K562 (cell line): ENCODE measurements around the gene IL1F10. TPM values are rescaled to one million over a fixed set of nuclear protein-coding genes. Genes with fewer than 3 reads are reported as not detected.

Experiments
- ARID3A ChIP-seq: IDR thresholded peaks from 2 replicates; pipeline ENCODE4 v1.6.1; 2012; ENCODE audit warnings: low read depth, low read length, improper control_type of control experiment, borderline replicate concordance
- ATF2 ChIP-seq: sonication (generic); formaldehyde crosslinking; IDR thresholded peaks from 2 replicates; pipeline ENCODE4 v1.8.1; 2022; ENCODE audit warnings: missing genetic modification reagents
- FOXJ2 ChIP-seq: fragments of 200-800 bp; sonication (Bioruptor generic); IDR thresholded peaks from 2 replicates; pipeline ENCODE4 v1.6.1; 2016; ENCODE audit warnings: missing genetic modification characterization, missing compliant biosample characterization
- HINFP ChIP-seq: fragments of 450-650 bp; conservative IDR thresholded peaks from 2 replicates; pipeline ENCODE4 v1.6.1; 2016; ENCODE audit warnings: missing genetic modification characterization, low read depth, mild to moderate bottlenecking, control low read depth, missing compliant biosample characterization
- KLF13 ChIP-seq: fragments of 450-650 bp; IDR thresholded peaks from 2 replicates; pipeline ENCODE4 v1.6.1; 2016; ENCODE audit warnings: missing genetic modification characterization, low read depth, mild to moderate bottlenecking, missing compliant biosample characterization, moderate library complexity, borderline replicate concordance
- MAZ ChIP-seq, 2 experiments: fragments of 450-650 bp in 1 of 2; sonication (generic) in 1 of 2; formaldehyde crosslinking; IDR thresholded peaks in 1 of 2; conservative IDR thresholded peaks in 1 of 2; 2 replicates each; pipeline versions ENCODE4 v1.4.0 to v1.5.0; 2020; ENCODE audit warnings: mild to moderate bottlenecking in 1 of 2, missing genetic modification reagents in 1 of 2
- MXD1 ChIP-seq: fragments of 250-450 bp; sonication (Bioruptor Pico); IDR thresholded peaks from 2 replicates; pipeline ENCODE4 v1.8.0; 2021; ENCODE audit warnings: borderline replicate concordance, mild to moderate bottlenecking, moderate library complexity; ENCODE audit not compliant: poor library complexity, severe bottlenecking
- NFATC3 ChIP-seq: fragments of 450-650 bp; IDR thresholded peaks from 2 replicates; pipeline ENCODE4 v1.6.1; 2017; ENCODE audit warnings: mild to moderate bottlenecking
- PHB2 ChIP-seq: fragments of 450-650 bp; IDR thresholded peaks from 2 replicates; pipeline ENCODE4 v1.6.1; 2017; ENCODE audit warnings: low read depth
- RBM22 ChIP-seq: fragments of 200-400 bp; formaldehyde crosslinking; IDR thresholded peaks from 2 replicates; pipeline ENCODE4 v1.6.1; 2018; ENCODE audit warnings: low read length, low read depth; ENCODE audit not compliant: poor library complexity, severe bottlenecking
- RBM34 ChIP-seq: fragments of 200-400 bp; formaldehyde crosslinking; IDR thresholded peaks from 2 replicates; pipeline ENCODE4 v1.6.1; 2018; ENCODE audit warnings: low read length, borderline replicate concordance; ENCODE audit not compliant: insufficient read depth
- SMC3 ChIP-seq: conservative IDR thresholded peaks from 2 replicates; pipeline ENCODE4 v1.6.1; 2011; ENCODE audit warnings: low read depth, low read length, improper control_type of control experiment; ENCODE audit not compliant: insufficient read depth
- SRSF1 ChIP-seq: fragments of 200-400 bp; formaldehyde crosslinking; IDR thresholded peaks from 2 replicates; pipeline ENCODE4 v1.6.1; 2017; ENCODE audit warnings: mild to moderate bottlenecking, low read depth, low read length, moderate library complexity
- STAT6 ChIP-seq: sonication (generic); formaldehyde crosslinking; IDR thresholded peaks from 2 replicates; pipeline ENCODE4 v1.8.1; 2023; ENCODE audit warnings: mild to moderate bottlenecking, missing genetic modification reagents
- TCF3 ChIP-seq: sonication (generic); formaldehyde crosslinking; IDR thresholded peaks from 2 replicates; pipeline ENCODE4 v1.4.0; 2020; ENCODE audit warnings: mild to moderate bottlenecking, missing genetic modification reagents
- TEAD1 ChIP-seq, 2 experiments: fragments of 450-650 bp in 1 of 2; sonication (generic) in 1 of 2; formaldehyde crosslinking; IDR thresholded peaks; 2 replicates each; pipeline versions ENCODE4 v1.4.0 to v1.8.0; 2020 to 2022; ENCODE audit warnings: mild to moderate bottlenecking in 2 of 2, missing genetic modification reagents in 1 of 2
- TRIM24 ChIP-seq, 2 experiments: fragments of 450-650 bp; IDR thresholded peaks; 2 replicates each; pipeline ENCODE4 v1.6.1; 2016
- ZKSCAN8 ChIP-seq: fragments of 200-800 bp; sonication (Bioruptor generic); IDR thresholded peaks from 2 replicates; pipeline ENCODE4 v1.6.1; 2016; ENCODE audit warnings: missing genetic modification characterization, missing compliant biosample characterization
- ZNF12 ChIP-seq: sonication (generic); formaldehyde crosslinking; IDR thresholded peaks from 2 replicates; pipeline ENCODE4 v1.4.0; 2020; ENCODE audit warnings: mild to moderate bottlenecking, missing genetic modification reagents
- ZNF134 ChIP-seq: fragments of 250-450 bp; sonication (Bioruptor Pico); conservative IDR thresholded peaks from 2 replicates; pipeline ENCODE4 v1.4.0; 2020
- ZNF586 ChIP-seq: fragments of 450-650 bp; formaldehyde crosslinking; conservative IDR thresholded peaks from 2 replicates; pipeline ENCODE4 v1.4.0; 2020; ENCODE audit warnings: mild to moderate bottlenecking, moderate library complexity
- polyA plus RNA-seq, 8 experiments: library from polyadenylated mRNA; depleted of rRNA in 4 of 8; stranded (reverse) in 5 of 8; unstranded in 3 of 8; fragments of >200 nt; fragmentation: Nextera tagmentation in 2 of 8; fragmentation: Illumina TruSeq in 1 of 8; extraction: Ambion mirVana in 2 of 8; extraction: Trizol in 1 of 8; gene quantifications; 2 replicates each; pipeline versions ENCODE4 v1.2.1 to v1.2.3, GENCODE V29; 2011 to 2014; ENCODE audit warnings: inconsistent platforms in 1 of 8, missing spikeins in 1 of 8
- total RNA-seq, 7 experiments: library from RNA; depleted of rRNA in 6 of 7; stranded (reverse); fragments of >200 nt in 6 of 7; fragmentation: Illumina TruSeq in 2 of 7; extraction: Trizol in 2 of 7; gene quantifications; 2 replicates each; pipeline versions ENCODE4 v1.2.1 to v1.2.3, GENCODE V29; 2011 to 2021; ENCODE audit warnings: low replicate concordance in 1 of 7

IL1F10 gene
- total and polyA plus RNA-seq, 9 of the 15 experiments (the other 6 are each of a cell fraction or from before 2014, with no cell fraction given): not detected

GRCh38 chr2:113080134-113080533, 12.4 kb downstream of the IL1F10 start (continued):
- no peak for TF ChIP-seq KLF13 (tag)
- no peak for TF ChIP-seq TRIM24 (IDR thresholded peaks at IDR 0.05)
- TF ChIP-seq RBM22: no peak
- no peak for TF ChIP-seq HINFP
- TF ChIP-seq ZKSCAN8 (CRISPR knock-in tag): no peak
- TF ChIP-seq ZNF12 (CRISPR knock-in tag): no peak
- TF ChIP-seq ZNF586 (CRISPR knock-in tag): no peak
- no peak for TF ChIP-seq PHB2
- no peak for TF ChIP-seq SRSF1
- TF ChIP-seq STAT6: no peak
- TF ChIP-seq ZNF134 (CRISPR knock-in tag): no peak
- no peak for TF ChIP-seq ARID3A
- TF ChIP-seq ATF2 (CRISPR knock-in tag): no peak
- peak; percentile 50; the same call in 1 of the 2 replicates for TF ChIP-seq SMC3
- no peak for TF ChIP-seq RBM34
- no peak for TF ChIP-seq NFATC3
- TF ChIP-seq MAZ (CRISPR knock-in tag; conservative IDR thresholded peaks at IDR 0.05 in 1 of 2, IDR thresholded peaks at IDR 0.05 in 1 of 2): peak in 1 of 2 experiments; percentile 61; a peak in 2 of 4 replicates
- TF ChIP-seq MXD1 (CRISPR knock-in tag): no peak
- no peak for TF ChIP-seq FOXJ2 (tag)
- TF ChIP-seq TCF3: no peak
- no peak for TF ChIP-seq TEAD1 (CRISPR knock-in tag; IDR thresholded peaks at IDR 0.05)
